Activated CD8-positive, alpha-beta memory T cell treated with anti-CD3 and anti-CD28 coated beads, Interleukin-2, amount 50 U/mL, for 24 hours (primary cell): Measurements from ENCODE around the gene ABCC5.
A peak's percentile ranks its signal among the peaks of the same experiment; 100 is the strongest.
"Not testable (repeated sequence)": the region's sequence is repeated elsewhere in the genome, so short reads cannot be mapped to it uniquely, and the experiment has no call there.

ENCODE experiments used
- DNase-seq: peaks from one replicate; pipeline ENCODE4 v3.0.0-alpha.2; 2020; ENCODE audit errors: extremely low read depth

Gene ABCC5

GRCh38 chr3:184017672-184018423 is at the start of gene ABCC5:
Gene ABCC5 (minus strand): TSS chr3:184017884. CDS start chr3:184014392, 3,492 bp downstream.
- DNase-seq, result peak; percentile 69

- DNase-seq, result no peak
Measured at GRCh38 chr3:184066211-184066610, 48.5 kb upstream of the ABCC5 start.

- DNase-seq, result no peak
Measured at GRCh38 chr3:184062637-184063036, 45.0 kb upstream of the ABCC5 start.

- no peak for DNase-seq
Measured at GRCh38 chr3:184059424-184059823, 41.7 kb upstream of the ABCC5 start.

- no peak for DNase-seq
Measured at GRCh38 chr3:184058029-184058428, 40.3 kb upstream of the ABCC5 start.

GRCh38 chr3:184052767-184053166 is 35.1 kb upstream of the ABCC5 start, which contains the start of gene HTR3C:
Gene HTR3C (plus strand): TSS chr3:184053047. CDS start chr3:184053081, 34 bp downstream.
- DNase-seq, result no peak

GRCh38 chr3:184050217-184050847 is 32.6 kb upstream of the ABCC5 start:
- no peak for DNase-seq

GRCh38 chr3:184045995-184046394 is 28.3 kb upstream of the ABCC5 start:
- no peak for DNase-seq

- no peak for DNase-seq
Measured at GRCh38 chr3:184042617-184043016, 24.9 kb upstream of the ABCC5 start.

GRCh38 chr3:184040010-184040409 is 22.3 kb upstream of the ABCC5 start:
- DNase-seq, result no peak

- DNase-seq, result no peak
Measured at GRCh38 chr3:184039414-184039813, 21.7 kb upstream of the ABCC5 start.

- not testable (repeated sequence) for DNase-seq
Measured at GRCh38 chr3:184038307-184038706, 20.6 kb upstream of the ABCC5 start.

- no peak for DNase-seq
Measured at GRCh38 chr3:184037816-184038215, 20.1 kb upstream of the ABCC5 start.

- DNase-seq, result no peak
Measured at GRCh38 chr3:184031187-184031792, 13.6 kb upstream of the ABCC5 start, which contains the start of gene HTR3D. Gene HTR3D (plus strand): TSS chr3:184031742. CDS start chr3:184031742, 0 bp downstream.

GRCh38 chr3:184030536-184030935 is 12.9 kb upstream of the ABCC5 start:
- no peak for DNase-seq

GRCh38 chr3:184029443-184029842 is 11.8 kb upstream of the ABCC5 start:
- no peak for DNase-seq

- DNase-seq, result not testable (repeated sequence)
Measured at GRCh38 chr3:184028275-184028890, 10.7 kb upstream of the ABCC5 start.

GRCh38 chr3:184025256-184025655 is 7.6 kb upstream of the ABCC5 start:
- not testable (repeated sequence) for DNase-seq

- DNase-seq, result no peak
Measured at GRCh38 chr3:184022323-184022722, 4.6 kb upstream of the ABCC5 start.

GRCh38 chr3:184018424-184018973 is 815 bp upstream of the ABCC5 start:
- no peak for DNase-seq

- DNase-seq, result no peak
Measured at GRCh38 chr3:184016811-184017671, 643 bp downstream of the ABCC5 start.
